EL (cell line): ENCODE data around the gene ATG5.
A peak's percentile ranks its signal among the peaks of the same experiment; 100 is the strongest.

ENCODE experiments used
- DNase-seq: peaks from one replicate; pipeline ENCODE4 v3.0.0-alpha.2; 2016

Gene ATG5

DNA sequence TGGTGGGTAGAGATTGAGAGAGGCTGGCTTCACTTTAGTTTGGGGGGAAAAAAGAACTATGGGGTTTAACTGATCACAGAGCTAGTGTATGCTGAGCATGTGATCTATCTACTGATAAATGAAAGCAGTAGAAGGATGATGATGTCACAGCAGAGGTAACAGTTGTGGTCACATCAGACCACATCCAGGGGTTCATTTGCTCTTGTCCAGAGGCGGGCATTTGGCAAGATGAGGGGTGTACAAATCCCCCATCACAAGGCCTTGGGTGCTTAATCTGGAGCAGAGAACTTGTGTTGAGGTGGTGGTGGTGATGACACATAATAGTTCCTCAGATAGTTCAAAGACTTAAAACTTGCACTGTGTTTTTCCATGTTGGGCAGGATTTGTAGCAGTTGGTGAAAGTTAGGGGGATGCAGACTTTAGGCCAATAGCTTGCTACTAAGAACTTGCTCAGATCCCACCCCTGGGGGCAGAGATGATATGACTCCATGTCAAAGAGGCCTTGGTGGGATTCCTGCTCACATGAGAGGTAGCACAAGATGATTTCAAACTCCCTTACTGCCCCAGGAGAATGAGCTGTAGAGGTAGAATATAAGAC is 176.0 kb downstream of the ATG5 start:
- no peak for DNase-seq

DNA sequence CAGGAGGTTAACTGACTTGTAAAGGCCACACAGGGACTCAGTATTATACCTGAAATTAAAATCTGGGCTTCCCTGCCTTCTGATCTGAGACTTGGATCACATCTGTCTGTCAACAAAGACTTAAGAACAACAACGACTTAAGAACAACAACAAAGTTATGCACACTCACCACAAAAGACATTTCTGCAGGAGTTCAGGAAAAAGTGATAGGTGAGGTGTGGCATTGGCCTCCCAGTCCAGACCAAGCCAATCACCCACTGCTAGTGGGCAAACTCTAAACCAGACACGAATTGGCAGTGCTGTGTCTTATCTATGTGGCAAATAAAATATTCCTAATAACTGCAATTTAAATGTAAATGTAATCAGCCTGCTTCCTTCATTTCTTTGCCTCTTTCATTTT is 178.1 kb downstream of the ATG5 start:
- DNase-seq = no peak

DNA sequence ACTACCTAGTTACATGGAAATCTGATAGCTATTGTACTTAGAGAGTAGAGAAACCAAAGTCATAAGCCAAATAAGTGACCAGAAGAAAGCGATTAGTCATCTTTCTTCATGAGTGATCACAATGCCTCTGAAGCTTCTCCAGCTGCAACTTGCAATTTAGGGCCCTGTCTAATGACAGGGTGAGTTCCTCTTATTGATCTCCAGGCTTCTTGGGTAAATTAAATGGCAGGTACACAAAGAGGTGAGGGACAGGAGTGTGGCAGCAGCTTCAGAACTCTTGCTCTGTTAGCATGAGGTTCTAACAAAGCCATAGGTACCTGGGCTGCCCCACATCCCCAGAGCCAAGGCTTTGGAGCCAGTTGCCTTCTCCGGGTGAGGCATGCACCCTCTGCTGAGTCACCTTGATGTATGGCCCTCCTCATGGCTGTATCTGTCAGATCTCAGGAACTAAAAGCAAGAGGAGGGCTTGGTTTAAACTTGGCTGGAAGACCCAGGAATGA is 178.7 kb downstream of the ATG5 start:
- peak; percentile 29 for DNase-seq

DNA sequence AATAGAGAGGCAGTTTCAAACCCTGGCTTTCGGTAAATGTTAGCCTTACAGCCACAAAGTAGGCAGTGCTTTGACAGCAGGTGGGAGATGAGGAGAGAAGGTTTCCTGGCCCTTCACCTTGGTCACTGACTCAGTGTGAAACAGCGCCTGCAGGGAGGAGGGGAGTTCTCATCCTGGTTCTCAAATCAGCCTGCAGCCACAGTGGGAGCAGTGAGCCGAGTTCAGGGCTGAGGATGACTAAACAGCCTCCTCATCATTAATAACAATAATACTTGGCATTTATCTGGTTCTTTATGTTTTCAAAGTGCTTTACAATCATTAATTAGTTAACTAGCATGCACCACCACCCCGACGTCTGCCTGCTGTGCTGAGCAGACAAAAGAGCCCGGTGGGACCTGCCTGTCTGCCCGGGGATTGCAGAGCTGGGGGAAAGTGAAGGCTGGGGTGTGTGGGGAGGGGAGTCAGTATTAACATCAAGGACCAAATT is 179.8 kb downstream of the ATG5 start:
- peak; percentile 51 for DNase-seq

DNA sequence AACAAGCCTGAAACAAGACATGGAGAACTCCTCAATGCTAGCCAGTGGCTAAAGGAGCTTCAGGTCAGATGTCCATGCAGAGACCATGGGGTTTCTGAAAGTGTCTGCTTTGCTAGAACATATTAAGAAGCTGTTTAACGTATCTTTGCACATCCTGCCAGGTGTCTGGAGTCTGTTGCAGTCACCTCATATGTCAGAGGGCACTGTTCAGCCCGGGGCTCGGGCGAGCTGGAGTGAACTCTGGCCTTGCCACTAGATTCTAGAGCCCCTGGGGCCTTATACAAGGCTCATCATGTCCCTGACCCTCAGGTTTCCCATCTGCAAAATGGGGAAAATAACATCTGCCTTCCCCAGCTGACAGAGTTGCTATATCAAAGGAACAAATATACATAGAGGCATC is 180.4 kb downstream of the ATG5 start:
- DNase-seq = no peak

DNA sequence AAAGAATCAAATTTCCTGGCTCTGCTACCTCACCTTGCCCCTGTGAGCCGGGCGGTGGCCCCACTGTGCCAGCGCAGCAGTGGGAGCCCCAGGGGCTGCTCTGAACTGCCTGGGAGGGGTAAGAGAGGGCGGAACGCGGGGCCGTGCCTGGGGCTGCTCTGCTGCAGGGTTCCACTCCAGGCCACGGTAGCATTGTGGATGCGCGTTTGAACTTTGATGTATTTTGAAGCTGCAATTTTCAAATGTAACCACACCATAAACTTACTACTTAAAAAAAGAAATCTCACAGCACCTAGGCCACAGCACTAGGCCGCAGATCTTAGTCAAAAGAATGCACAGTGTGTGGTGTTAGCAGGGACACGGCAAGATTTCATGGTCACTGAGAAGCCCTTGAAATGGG is 181.9 kb downstream of the ATG5 start:
- no peak for DNase-seq

DNA sequence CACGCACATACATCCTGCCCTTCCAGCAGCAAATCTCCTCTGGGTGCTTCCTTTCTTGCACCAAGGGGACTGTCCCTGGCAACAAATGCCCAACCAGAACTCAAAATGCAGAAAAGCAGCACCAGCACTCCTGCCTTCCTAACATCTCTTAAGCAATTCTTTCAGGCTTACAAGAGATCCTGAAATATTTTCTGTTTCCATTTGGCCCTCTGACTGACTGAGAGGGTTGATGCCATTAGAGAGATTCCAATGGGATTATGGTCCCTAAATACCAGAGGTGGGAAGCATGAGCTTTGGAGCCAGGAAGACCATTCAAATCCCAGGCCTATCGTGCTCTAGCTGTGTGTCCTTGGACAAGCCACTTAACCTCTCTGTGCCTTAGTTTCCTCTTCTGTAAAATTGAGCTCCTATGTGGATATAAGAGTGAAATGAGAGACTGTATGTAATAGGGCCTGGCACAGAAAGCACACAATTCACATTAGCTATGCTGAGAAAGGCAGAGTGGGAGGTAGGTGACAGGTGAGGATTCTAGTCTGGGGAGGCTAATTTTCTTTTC is 182.6 kb downstream of the ATG5 start:
- no peak for DNase-seq

DNA sequence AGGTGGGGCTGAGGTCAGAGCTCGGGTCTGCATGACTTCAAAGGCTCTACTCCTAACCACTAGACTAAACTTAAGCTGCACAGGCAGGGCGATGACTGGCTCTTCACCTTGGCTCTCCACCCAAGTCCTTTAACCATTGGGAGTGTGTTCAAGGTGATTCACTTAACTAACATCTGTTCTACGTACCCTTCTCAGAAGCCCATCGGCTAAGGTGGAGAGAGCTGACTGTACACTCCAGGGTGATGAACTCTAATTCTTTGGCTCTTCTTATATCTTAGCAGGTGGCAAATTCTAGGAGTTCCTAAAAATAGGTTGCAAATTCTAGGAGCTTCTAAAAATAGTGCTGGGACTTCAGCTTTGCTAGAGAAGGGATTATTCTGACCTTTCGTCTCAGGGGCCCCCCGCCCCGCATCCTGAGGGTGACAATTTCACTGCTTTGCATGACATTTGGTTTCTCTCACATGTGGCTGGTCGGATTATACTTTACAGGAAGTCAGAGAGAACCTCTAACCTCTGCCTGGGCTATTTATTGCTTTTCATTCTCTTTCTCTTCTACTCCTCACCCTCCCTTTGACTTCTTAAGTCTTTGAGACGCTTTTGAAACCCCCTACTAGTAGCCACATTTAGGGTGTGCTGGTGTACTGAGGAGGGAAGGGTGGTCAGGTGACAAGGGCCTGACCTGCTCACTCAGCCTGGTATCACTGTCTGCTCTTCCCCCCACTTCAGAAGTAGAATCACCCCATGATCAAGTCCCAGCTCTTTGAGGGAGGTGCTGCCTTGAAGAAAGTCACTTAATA is 183.9 kb downstream of the ATG5 start:
- no peak for DNase-seq

DNA sequence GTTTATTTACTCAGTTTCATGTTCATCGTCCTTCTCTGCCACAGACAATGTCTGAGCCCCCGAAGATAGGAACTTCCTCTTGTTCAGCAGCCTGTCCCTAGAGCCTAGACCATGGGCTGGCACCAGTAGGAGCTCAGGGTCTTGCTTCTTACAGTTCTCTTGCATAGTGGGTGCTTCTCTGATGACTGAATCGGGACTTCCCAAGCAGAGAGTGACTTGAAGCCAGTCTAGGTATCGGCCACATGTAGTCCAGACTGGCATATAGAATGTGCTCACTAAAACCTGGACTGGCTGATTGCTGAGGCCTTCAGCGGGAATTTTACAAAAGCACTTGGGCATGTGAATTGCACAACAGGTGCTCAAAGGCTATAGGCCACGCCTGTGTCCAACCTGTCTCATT is 187.4 kb downstream of the ATG5 start:
- no peak for DNase-seq

DNA sequence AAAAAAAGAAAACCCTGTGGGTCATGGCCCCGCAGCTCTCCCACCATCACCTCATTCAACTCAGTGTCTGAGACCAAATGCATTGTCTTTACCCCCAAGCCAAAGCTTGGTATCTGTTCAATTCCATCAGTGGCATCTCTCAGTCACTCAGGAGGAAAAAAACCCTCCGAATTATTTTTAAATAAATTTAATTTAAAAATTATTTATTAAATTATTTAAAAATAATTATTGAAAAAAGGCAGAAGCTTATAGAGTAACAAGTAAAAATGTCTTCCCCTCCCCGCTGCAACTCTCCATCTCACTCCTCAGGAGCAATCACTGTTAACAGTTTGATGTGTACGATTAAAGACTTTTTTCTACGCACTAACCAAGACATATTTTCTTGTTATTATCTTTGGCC is 188.7 kb downstream of the ATG5 start:
- DNase-seq = no peak

DNA sequence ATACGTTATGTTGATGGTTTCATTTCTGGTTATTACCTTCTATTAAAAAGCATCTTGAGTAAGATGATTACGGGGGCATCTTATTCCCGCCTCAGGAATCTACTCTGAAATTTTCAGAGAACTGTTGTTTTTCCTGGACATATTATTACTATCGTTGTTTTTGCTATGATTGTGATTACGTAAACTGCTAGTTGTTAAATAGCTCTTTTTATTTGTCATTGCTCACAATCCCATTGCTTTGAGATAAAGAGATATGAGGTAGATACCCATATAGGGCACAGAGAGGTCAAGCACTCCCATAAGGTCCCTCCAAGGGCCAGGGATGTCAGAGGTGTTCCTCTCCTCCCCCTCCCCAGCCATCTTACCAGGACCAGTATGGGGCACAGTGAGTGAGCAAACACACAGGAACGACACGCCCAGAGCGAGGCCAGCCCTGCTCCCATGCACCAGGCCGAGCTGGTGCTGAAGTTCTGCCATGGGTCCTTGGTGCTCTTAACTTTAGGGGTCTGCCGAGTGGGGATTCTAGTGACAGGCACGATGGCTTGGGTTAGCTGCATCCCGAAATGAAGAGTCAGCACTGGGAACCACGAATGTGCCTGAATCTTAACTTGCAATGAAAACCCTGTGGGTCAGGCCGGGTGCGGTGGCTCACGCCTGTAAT is 189.5 kb downstream of the ATG5 start:
- no peak for DNase-seq

DNA sequence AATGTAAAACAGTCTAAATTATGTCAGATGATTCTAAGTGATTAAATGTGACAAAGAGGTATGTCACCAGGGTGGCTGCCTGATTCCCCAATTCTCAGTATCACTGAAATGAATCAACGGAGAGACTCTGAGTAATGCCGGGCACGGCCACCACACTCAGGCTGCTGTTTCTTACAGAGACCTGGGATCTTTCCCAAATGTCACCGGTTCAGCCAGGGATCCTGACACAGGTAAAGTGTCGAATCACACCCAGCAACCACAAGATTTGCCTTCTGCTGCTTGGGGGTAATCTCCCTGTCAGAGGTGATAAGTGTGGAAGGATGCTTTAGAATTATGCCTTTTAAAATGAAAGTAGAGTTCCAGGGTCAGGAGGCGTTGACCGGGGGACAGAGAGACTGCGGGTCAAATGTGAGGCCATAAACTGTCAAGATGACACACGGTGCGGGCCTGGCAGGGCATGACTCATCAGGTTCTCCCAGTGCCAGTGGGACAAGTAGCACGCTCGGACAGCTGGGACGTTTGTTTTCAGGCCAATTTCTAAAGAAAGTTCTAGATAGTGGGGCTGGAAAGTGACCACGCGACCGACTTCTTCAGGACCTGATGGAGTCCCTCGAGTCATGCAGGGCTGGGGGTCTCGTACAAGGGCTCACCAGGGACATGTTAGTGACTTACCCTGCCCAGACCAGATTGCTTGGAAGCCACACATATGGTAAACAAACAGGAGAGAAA is 190.5 kb downstream of the ATG5 start:
- peak; percentile 82 for DNase-seq
